GM21367 (cell line): ENCODE measurements around the gene ZRSR2.
"Not testable (repeated sequence)": the region's sequence is repeated elsewhere in the genome, so short reads cannot be mapped to it uniquely, and the experiment has no call there.

ENCODE experiments used
- ATAC-seq: cut with Tn5 transposase; IDR thresholded peaks from one replicate; pipeline ENCODE4 v1.9.1; 2021; ENCODE audit not compliant: unreplicated experiment

The ZRSR2 gene

GRCh38 chrX:15789979-15790768 is at the start of gene ZRSR2:
ZRSR2 (plus strand) TSS chrX:15790484; CDS start chrX:15790496, 12 bp downstream.
- ATAC-seq, result peak; percentile 86

- ATAC-seq, result no peak
These were observed 46.0 kb upstream of the ZRSR2 start for GRCh38 chrX:15744181-15744867.

- ATAC-seq, result no peak
These were observed 45.1 kb upstream of the ZRSR2 start for GRCh38 chrX:15745179-15745578.

GRCh38 chrX:15746651-15747050 is 43.6 kb upstream of the ZRSR2 start:
- not testable (repeated sequence) for ATAC-seq

GRCh38 chrX:15747626-15748173 is 42.6 kb upstream of the ZRSR2 start:
- no peak for ATAC-seq

GRCh38 chrX:15748841-15749240 is 41.4 kb upstream of the ZRSR2 start:
- ATAC-seq, result no peak

GRCh38 chrX:15749642-15750610 is 40.4 kb upstream of the ZRSR2 start:
- no peak for ATAC-seq

GRCh38 chrX:15750611-15751154 is 39.6 kb upstream of the ZRSR2 start:
- no peak for ATAC-seq

GRCh38 chrX:15751155-15751819 is 39.0 kb upstream of the ZRSR2 start:
- no peak for ATAC-seq

- ATAC-seq, result no peak
These were observed 35.2 kb upstream of the ZRSR2 start for GRCh38 chrX:15755091-15755490.

- no peak for ATAC-seq
These were observed 32.1 kb upstream of the ZRSR2 start for GRCh38 chrX:15758140-15758539.

GRCh38 chrX:15759886-15760285 is 30.4 kb upstream of the ZRSR2 start:
- ATAC-seq, result not testable (repeated sequence)

GRCh38 chrX:15761564-15762191 is 28.6 kb upstream of the ZRSR2 start:
- no peak for ATAC-seq

GRCh38 chrX:15769300-15769954 is 20.9 kb upstream of the ZRSR2 start:
- ATAC-seq, result no peak

GRCh38 chrX:15781961-15782699 is 8.2 kb upstream of the ZRSR2 start:
- peak; percentile 72 for ATAC-seq

- ATAC-seq, result no peak
These were observed 5.0 kb upstream of the ZRSR2 start for GRCh38 chrX:15785176-15785750.

GRCh38 chrX:15786915-15787314 is 3.4 kb upstream of the ZRSR2 start:
- no peak for ATAC-seq

GRCh38 chrX:15790769-15791290 is 546 bp downstream of the ZRSR2 start:
- ATAC-seq, result peak; percentile 18
